Renal pelvis (tissue), 4 donors: ENCODE measurements around the gene HOXC9. TPM values are rescaled to one million over a fixed set of nuclear protein-coding genes. Genes with fewer than 3 reads are reported as not detected.
A peak's percentile ranks its signal among the peaks of the same experiment; 100 is the strongest.

Experiments
- DNase-seq: peaks from one replicate; pipeline ENCODE4 v3.0.0-alpha.2; 2013
- polyA plus RNA-seq, 3 donors: library from polyadenylated mRNA; unstranded; fragments of 120-200 nt; gene quantifications; one replicate each; pipeline ENCODE4 v1.2.1, GENCODE V29; 2013; ENCODE audit not compliant: insufficient read length in 3 of 3

Gene HOXC9
- polyA plus RNA-seq, 3 donors: 22.4 to 29.8 (median 25.7) TPM

- DNase-seq: no peak
Observed at GRCh38 chr12:53997204-53998109, 2.5 kb upstream of the HOXC9 start.

GRCh38 chr12:53998110-53998899 is 1.7 kb upstream of the HOXC9 start:
- no peak for DNase-seq

- DNase-seq: no peak
Observed at GRCh38 chr12:53998900-53999236, 1.1 kb upstream of the HOXC9 start.

- peak; percentile 88 for DNase-seq
Observed at GRCh38 chr12:53999559-54000115, 324 bp upstream of the HOXC9 start.

GRCh38 chr12:54001283-54002187 is 1.6 kb downstream of the HOXC9 start:
- DNase-seq: no peak

- no peak for DNase-seq
Observed at GRCh38 chr12:54002278-54002914, 2.4 kb downstream of the HOXC9 start.

- DNase-seq: no peak
Observed at GRCh38 chr12:54002915-54003389, 3.0 kb downstream of the HOXC9 start.

- no peak for DNase-seq
Observed at GRCh38 chr12:54003625-54004024, 3.7 kb downstream of the HOXC9 start.

- DNase-seq: no peak
Observed at GRCh38 chr12:54004063-54004840, 4.3 kb downstream of the HOXC9 start.

- no peak for DNase-seq
Observed at GRCh38 chr12:54004841-54005530, 5.0 kb downstream of the HOXC9 start.

GRCh38 chr12:54005531-54005852 is 5.5 kb downstream of the HOXC9 start:
- DNase-seq: no peak

- DNase-seq: peak; percentile 93
Observed at GRCh38 chr12:54005853-54006558, 6.0 kb downstream of the HOXC9 start.

- no peak for DNase-seq
Observed at GRCh38 chr12:54006559-54007220, 6.7 kb downstream of the HOXC9 start.

- DNase-seq: no peak
Observed at GRCh38 chr12:54007538-54008259, 7.7 kb downstream of the HOXC9 start.

GRCh38 chr12:54008260-54008552 is 8.2 kb downstream of the HOXC9 start:
- no peak for DNase-seq

- no peak for DNase-seq
Observed at GRCh38 chr12:54009171-54010052, 9.5 kb downstream of the HOXC9 start.
